Hematopoietic multipotent progenitor cell treated with erythropoietin and hydrocortisone succinate and interleukin-3 and kit ligand, for 6 days (in vitro differentiated cells): ENCODE measurements around the gene FEZF1.

Source experiments
- DNase-seq: peaks from one replicate; pipeline ENCODE4 v3.0.0-alpha.2; 2015

The FEZF1 gene

GRCh38 chr7:122304319-122304975, at the start of gene FEZF1:
FEZF1 (minus strand) TSS chr7:122304750; CDS start chr7:122304437, 313 bp downstream.
- DNase-seq = no peak

DNA sequence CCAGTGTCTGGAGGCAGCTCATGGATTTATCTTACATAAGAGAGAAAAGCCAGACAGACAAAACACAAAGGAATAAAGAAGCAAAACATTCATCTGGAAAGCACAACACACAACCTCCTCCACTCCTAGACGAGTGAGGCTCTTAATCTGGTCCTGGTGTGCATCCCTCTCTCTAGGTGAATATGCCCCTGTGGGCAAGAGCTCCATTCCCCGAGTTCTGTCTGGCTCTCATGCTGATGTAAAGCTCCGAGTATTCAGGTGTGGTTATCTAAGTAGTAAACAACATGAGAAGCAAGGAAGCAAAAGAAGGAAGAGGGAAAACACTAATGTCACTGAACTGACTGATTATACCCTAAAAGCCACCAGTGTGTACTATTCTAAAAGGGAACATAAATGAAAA, 47.9 kb upstream of the FEZF1 start:
- DNase-seq = no peak

GRCh38 chr7:122350701-122351100, 46.2 kb upstream of the FEZF1 start:
- DNase-seq = no peak

- DNase-seq = no peak
These were observed 39.7 kb upstream of the FEZF1 start for GRCh38 chr7:122344303-122344620.

DNA sequence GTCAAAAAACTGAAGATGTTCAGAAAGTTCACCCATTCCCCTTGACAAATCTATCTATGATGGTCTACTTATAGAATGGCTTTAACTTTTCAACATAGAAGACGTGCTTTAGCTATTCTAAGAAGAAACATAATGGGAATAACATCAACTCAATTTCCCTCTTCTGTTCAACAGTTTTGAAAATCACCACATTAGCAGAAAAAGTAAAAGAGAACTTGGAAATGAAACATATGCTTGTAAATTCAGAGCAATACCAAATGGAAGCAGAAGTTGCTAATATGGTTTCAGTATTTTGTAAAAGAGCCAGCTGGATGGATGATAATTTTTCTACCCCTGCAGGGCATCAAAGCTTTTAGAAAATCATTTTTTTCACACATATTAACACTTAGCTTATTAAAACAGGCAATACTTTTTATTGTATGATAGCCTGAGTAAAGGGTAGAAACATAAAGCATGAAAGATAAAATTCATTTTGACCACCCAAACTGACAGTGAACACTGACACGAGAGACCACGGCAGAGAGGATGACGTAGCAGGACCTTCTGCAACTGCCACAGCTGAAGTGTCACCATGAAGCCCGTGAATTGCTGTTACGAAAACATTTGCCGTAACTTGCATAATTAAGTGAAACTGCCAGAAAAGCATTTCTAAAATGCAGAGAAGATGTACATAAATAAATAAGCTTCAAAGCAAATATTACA, 39.2 kb upstream of the FEZF1 start:
- no peak for DNase-seq

DNA sequence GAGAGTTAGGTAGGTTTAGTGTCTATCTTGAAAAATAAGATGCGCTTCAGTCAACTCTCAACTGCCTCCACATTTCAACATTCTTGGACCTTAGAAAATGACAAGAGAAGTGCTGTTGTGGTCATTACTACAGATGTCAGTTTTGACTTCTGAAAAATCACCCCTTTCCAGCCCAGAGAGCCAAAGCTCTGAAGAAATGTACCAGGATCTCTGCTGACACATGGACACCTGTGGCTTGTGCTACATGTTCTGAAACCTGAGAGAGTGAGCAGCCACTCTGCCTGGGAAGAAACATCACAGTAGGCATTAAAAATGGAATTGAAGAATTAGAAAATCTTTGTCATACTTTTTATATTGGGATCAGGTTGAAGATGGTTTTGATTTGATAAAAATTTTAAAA, 35.9 kb upstream of the FEZF1 start:
- no peak for DNase-seq

GRCh38 chr7:122339145-122339904, 34.8 kb upstream of the FEZF1 start:
- DNase-seq = no peak

DNA sequence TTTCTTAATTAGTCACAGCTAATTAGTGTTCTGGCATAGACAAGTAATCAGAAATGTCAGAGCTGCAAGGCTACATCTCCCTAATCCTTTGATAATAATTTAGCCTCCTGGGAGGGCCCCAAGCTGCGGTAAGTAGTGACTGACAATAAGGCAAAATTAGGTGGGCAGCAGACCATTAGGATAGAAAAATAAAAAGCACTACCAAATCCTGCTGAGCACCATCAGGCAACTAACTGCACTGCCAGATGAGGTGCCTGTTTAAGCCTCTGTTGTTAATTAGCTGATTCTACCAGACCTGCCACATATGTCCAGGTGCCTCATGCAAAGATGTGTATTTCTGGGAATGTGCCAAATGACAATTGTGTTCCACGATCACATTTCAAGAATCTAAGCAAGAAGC, 32.5 kb upstream of the FEZF1 start:
- DNase-seq = no peak

DNA sequence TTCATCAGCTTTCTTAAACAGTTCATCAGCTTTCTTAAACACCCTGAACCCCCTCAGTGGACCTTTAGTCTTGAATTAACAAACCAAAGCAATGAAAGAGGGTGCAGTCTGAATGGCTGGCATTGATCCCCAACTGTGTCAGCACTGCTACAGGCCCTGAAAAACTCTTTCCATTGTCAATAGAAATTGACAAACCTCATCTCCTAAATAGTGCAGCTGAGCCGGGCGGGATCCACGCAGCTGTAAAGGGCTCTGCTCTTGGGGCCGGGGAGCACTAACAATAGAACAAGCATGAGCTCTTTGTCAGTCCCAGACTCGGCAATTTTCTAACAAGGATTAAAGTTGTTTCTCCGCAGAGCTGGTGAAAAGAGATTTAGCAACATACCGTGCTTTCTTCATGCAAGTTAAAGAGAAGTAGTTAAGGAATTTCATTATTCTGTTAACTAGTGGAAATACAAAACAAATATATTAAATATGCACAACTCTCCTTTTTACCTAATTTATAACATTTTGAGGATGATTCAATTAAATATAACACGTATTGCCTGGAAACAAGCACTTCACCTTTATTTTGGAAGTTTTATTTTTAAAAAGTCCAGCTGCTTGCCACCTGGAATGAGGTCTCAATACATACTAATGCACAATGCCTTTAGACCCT, 24.7 kb upstream of the FEZF1 start:
- no peak for DNase-seq

DNA sequence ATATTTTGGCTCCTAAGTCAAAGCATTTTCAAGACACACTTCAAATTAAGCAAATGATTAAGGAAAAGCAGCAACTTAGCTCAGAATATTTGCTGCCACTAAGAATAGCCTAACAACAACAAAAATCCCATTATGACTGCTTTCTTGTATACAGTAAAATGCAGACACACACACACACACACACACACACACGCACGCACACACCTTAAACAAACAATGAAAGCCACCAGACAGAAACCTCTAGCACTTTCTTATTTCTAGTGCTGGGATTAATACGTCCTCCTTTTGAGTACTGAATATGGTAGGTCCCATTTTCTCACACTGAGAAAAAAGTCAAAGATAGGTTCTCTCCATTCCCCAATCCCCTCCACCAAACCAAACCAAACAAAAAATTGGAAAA, 23.4 kb upstream of the FEZF1 start:
- DNase-seq = no peak

- no peak for DNase-seq
These were observed 12.2 kb upstream of the FEZF1 start for GRCh38 chr7:122316467-122317388.

GRCh38 chr7:122315507-122316466, 11.2 kb upstream of the FEZF1 start:
- DNase-seq = no peak

DNA sequence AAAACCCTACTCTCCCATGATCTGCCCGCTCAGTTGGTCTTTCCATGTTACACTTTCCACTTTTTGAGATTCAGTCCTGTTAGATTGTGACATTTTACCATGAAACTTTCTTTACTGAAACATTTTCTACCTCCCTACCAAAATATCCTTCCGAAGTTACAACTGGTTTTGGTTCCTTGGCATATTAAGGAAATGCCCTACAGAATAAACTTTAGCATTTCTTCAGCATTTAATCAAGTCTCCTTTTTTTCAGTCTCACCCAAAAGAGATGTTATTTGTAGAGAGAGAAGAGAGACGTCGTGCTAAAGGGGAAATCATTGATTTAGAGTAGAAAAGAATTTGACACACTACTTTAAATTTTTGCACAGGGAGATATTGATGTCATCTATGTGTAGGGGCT, 9.7 kb upstream of the FEZF1 start:
- no peak for DNase-seq

DNA sequence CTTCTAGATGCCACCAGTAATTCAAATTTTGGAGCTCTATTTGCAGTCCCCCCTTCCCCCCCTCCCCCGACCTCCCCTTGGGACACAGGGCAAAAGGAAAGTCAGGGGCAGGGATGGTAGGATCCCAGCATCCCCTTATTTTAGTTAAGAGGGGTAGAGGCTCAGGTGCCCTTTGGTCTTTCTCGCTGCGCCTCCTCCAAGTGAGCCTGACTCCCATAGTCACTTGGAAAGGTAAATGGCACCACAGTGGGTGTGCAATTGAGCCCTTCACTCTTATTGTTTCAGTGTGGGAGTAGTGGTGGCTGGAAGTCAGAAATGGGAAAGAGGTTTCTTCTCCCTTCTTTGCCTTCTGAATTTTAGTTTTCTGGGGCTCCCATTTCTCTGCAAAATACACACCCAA, 8.2 kb upstream of the FEZF1 start:
- DNase-seq = no peak

DNA sequence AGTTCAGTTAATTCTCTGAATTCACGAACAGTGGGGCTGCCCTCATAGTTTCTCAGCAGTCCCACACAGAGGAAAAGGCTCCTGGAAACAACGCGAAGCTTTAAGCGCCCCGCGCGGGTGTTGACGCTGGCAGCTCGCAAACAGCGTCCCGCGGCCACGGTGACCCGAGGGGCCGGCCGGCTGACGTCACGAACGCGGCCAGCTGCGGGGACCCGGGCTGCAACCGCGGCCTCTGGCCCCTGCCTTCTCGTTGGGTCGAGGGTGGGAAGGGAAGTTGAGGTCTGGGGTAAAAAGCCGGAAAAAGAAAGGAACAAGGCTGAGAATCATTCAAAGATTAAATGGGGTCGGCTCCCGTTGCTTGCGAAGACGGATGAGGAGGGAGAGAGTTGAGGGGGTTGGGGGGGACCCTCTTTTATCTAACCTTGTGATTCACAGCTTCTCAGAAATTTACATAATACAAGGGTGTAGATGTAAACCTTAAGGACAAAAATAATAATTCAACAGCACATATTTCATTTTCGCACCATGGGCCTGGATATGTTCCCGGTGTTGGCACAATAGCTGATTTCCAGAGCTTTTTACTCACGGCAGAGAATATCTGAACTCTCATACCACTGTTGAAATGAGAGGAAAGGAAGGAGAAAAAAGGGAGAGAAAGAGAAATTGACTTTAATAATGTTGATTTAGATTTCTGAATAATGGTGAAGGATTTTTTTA, 7.3 kb upstream of the FEZF1 start:
- DNase-seq = no peak

GRCh38 chr7:122311050-122311700, 6.6 kb upstream of the FEZF1 start:
- no peak for DNase-seq

DNA sequence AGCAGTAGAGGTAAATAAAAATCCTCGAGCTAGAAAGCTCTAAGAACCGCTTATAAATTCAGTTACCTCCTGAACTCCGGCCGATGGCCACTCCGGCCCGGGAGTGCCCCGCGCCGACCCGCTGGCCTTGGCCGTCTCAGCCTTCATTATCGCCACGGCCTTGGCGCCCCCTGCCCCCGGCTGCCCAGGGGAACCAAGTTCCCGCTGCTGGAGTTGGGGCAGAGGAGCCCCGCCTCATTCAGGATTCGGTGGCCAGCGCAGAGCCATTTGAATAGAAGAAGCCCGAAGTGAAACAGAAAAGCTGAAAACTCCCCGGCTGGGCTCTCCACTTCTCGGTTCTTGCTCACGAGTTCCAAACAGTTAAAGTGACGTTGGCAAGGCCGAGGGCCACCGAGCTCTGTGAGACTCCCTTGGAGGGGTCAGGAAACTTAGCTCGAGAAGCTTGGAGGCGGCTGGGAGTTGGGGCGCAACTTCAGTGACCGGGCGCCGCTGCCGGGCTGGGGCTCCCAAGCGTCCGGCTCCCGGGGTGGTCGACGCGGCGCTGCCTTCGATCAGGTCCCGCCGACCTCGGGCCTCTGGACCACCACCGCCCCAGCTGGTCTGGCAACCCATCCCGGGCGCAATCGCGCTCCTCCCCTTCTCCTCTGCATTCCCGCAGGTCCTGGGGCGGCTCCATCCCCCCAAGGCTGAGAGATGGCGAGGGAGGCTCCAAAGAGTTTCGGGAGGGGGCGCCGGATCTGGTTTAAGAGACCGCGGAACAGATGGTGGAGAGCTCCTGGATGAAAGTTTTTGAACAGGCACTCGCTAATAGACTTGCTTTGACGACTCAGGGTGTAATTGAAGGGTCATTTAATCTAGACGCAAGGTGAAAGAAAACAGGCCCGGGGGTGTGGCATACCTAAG, 5.8 kb upstream of the FEZF1 start:
- no peak for DNase-seq

DNA sequence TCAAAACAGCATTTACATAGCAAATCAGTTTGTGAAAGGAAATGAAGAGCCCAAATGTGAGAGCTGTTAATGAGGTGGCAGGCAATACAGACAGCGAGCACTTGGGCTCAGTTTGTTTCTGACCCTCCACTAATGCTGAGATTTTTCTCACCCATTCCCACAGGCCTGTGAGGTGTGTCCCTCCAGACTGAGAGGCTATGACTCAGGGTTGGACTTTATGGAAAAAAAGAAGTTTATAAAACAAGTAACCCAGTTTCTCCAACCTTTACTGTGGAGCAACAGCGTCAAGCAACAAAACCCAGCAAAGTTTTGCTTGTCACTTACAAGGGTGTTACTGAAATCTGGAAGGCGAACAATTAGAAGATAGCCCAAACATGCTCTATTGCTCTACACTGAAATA, 4.9 kb upstream of the FEZF1 start:
- DNase-seq = no peak

DNA sequence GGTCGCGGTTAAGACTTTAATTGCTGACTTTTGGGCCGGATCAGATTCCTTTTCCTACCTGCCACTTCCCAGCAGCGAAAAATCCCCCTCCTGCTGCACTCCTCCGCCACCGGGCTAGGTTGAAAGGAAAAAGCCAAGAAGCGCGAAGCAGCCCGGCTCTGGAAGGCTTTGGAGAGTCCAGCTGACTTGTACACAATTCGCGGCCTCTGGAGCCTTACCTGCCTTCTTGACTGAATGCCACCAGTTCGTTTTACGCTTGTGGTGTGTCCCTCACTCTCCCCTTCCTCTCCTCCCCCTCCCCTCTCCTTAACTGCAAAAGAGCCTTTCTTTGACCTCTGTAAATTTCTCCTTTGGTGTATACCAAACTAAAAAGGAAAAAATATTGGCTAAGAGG, 2.7 kb upstream of the FEZF1 start:
- no peak for DNase-seq
